HEK293 (cell line): ENCODE measurements around the gene LGI2.
A peak's percentile ranks its signal among the peaks of the same experiment; 100 is the strongest.

Experiments used
- CTCF ChIA-PET: fragments of 350-600 bp; formaldehyde crosslinking; extraction: SDS; loops from one replicate; lab custom pipeline; 2021; ENCODE audit warnings: antibody characterized with exemption; lab: Yijun Ruan, JAX
- POLR2A ChIA-PET: fragments of 300-600 bp; formaldehyde crosslinking; extraction: SDS; loops from one replicate; lab custom pipeline; 2020; ENCODE audit warnings: antibody characterized with exemption, inconsistent platforms; lab: Yijun Ruan, JAX
- H3K27ac ChIP-seq: fragments of 200-500 bp; sonication (Bioruptor generic); 2 replicates; pipeline ENCODE4 v1.5.1; 2014; ENCODE audit warnings: low read depth, low read length, control low read depth, inconsistent platforms; ENCODE audit errors: extremely low read depth
- H3K36me3 ChIP-seq, 2 experiments: fragments of 200-500 bp in 1 of 2; sonication (Bioruptor generic) in 1 of 2; 1 replicate in 1 of 2; 2 replicates in 1 of 2; pipeline ENCODE4 v1.5.1; 2014 to 2017; ENCODE audit warnings: inconsistent platforms in 2 of 2, low read length in 2 of 2; ENCODE audit not compliant: control insufficient read depth in 2 of 2, insufficient read depth in 1 of 2
- H3K4me1 ChIP-seq: fragments of 200-500 bp; sonication (Bioruptor generic); 2 replicates; pipeline ENCODE4 v1.5.1; 2014; ENCODE audit warnings: mild to moderate bottlenecking, low read length, inconsistent platforms; ENCODE audit not compliant: control insufficient read depth, insufficient read depth
- H3K4me3 ChIP-seq: 2 replicates; pipeline ENCODE4 v1.5.1; 2011; ENCODE audit warnings: low read depth, mild to moderate bottlenecking, control low read depth, low read length, moderate library complexity
- H3K9me3 ChIP-seq: fragments of 200-500 bp; sonication (Bioruptor generic); 2 replicates; pipeline ENCODE4 v1.5.1; 2014; ENCODE audit warnings: low read depth, low read length, inconsistent platforms; ENCODE audit not compliant: control insufficient read depth, insufficient read depth
- GFI1B ChIP-seq: fragments of 450-650 bp; formaldehyde crosslinking; IDR thresholded peaks from 2 replicates; pipeline ENCODE4 v1.5.1; 2016; ENCODE audit warnings: missing biosample characterization, missing genetic modification characterization
- GLIS1 ChIP-seq: fragments of 450-650 bp; formaldehyde crosslinking; IDR thresholded peaks from 2 replicates; pipeline ENCODE4 v1.5.1; 2016; ENCODE audit warnings: missing biosample characterization, missing genetic modification characterization
- HOXA7 ChIP-seq: sonication (generic); formaldehyde crosslinking; IDR thresholded peaks from 2 replicates; pipeline ENCODE4 v1.8.1; 2022; ENCODE audit warnings: missing genetic modification reagents, borderline replicate concordance
- HOXD13 ChIP-seq: sonication (generic); formaldehyde crosslinking; IDR thresholded peaks from 2 replicates; pipeline ENCODE4 v1.8.0; 2022; ENCODE audit warnings: missing genetic modification reagents, borderline replicate concordance
- PRDM2 ChIP-seq: fragments of 450-650 bp; formaldehyde crosslinking; IDR thresholded peaks from 2 replicates; pipeline ENCODE4 v1.5.1; 2016; ENCODE audit warnings: missing biosample characterization, missing genetic modification characterization, borderline replicate concordance
- SP3 ChIP-seq: fragments of 450-650 bp; formaldehyde crosslinking; IDR thresholded peaks from 2 replicates; pipeline ENCODE4 v1.5.1; 2016; ENCODE audit warnings: missing biosample characterization, missing genetic modification characterization
- ZBTB49 ChIP-seq: fragments of 450-650 bp; formaldehyde crosslinking; IDR thresholded peaks from 2 replicates; pipeline ENCODE4 v1.5.1; 2016; ENCODE audit warnings: missing biosample characterization, missing genetic modification characterization, low read depth
- ZBTB7A ChIP-seq: fragments of 450-650 bp; formaldehyde crosslinking; IDR thresholded peaks from 2 replicates; pipeline ENCODE4 v1.5.1; 2016; ENCODE audit warnings: low read depth, missing biosample characterization, missing genetic modification characterization
- ZBTB8A ChIP-seq: fragments of 450-650 bp; formaldehyde crosslinking; IDR thresholded peaks from 2 replicates; pipeline ENCODE4 v1.5.1; 2016; ENCODE audit warnings: missing biosample characterization, missing genetic modification characterization
- ZEB2 ChIP-seq: fragments of 450-650 bp; formaldehyde crosslinking; IDR thresholded peaks from 2 replicates; pipeline ENCODE4 v1.5.1; 2016; ENCODE audit warnings: missing biosample characterization, missing genetic modification characterization
- ZFHX2 ChIP-seq: fragments of 450-650 bp; formaldehyde crosslinking; conservative IDR thresholded peaks from 2 replicates; pipeline ENCODE4 v1.5.1; 2016; ENCODE audit warnings: missing biosample characterization, missing genetic modification characterization
- ZNF140 ChIP-seq: fragments of 450-650 bp; formaldehyde crosslinking; IDR thresholded peaks from 2 replicates; pipeline ENCODE4 v1.5.1; 2016; ENCODE audit warnings: missing biosample characterization, missing genetic modification characterization
- ZNF157 ChIP-seq: fragments of 450-650 bp; formaldehyde crosslinking; IDR thresholded peaks from 2 replicates; pipeline ENCODE4 v1.5.1; 2016; ENCODE audit warnings: missing biosample characterization, missing genetic modification characterization
- ZNF16 ChIP-seq: fragments of 450-650 bp; formaldehyde crosslinking; IDR thresholded peaks from 2 replicates; pipeline ENCODE4 v1.5.1; 2016; ENCODE audit warnings: low read depth, missing biosample characterization, missing genetic modification characterization
- ZNF174 ChIP-seq: fragments of 450-650 bp; formaldehyde crosslinking; IDR thresholded peaks from 2 replicates; pipeline ENCODE4 v1.5.0; 2017; ENCODE audit warnings: missing biosample characterization, mild to moderate bottlenecking, missing genetic modification characterization
- ZNF302 ChIP-seq: fragments of 450-650 bp; formaldehyde crosslinking; IDR thresholded peaks from 2 replicates; pipeline ENCODE4 v1.5.1; 2016; ENCODE audit warnings: missing biosample characterization, missing genetic modification characterization, low read depth
- ZNF404 ChIP-seq: fragments of 450-650 bp; formaldehyde crosslinking; IDR thresholded peaks from 2 replicates; pipeline ENCODE4 v1.5.1; 2017; ENCODE audit warnings: missing biosample characterization, missing genetic modification characterization
- ZNF48 ChIP-seq: fragments of 450-650 bp; formaldehyde crosslinking; IDR thresholded peaks from 2 replicates; pipeline ENCODE4 v1.5.1; 2016; ENCODE audit warnings: missing biosample characterization, missing genetic modification characterization
- ZNF548 ChIP-seq: fragments of 450-650 bp; formaldehyde crosslinking; IDR thresholded peaks from 2 replicates; pipeline ENCODE4 v1.5.1; 2016; ENCODE audit warnings: missing biosample characterization, missing genetic modification characterization
- ZNF768 ChIP-seq: fragments of 450-650 bp; formaldehyde crosslinking; IDR thresholded peaks from 2 replicates; pipeline ENCODE4 v1.5.1; 2018; ENCODE audit warnings: missing biosample characterization, mild to moderate bottlenecking, missing genetic modification characterization
- ZNF830 ChIP-seq: fragments of 450-650 bp; IDR thresholded peaks from 2 replicates; pipeline ENCODE4 v1.5.0; 2018; ENCODE audit warnings: missing biosample characterization, missing genetic modification characterization, low read depth, mild to moderate bottlenecking, moderate library complexity
- TF ChIP-seq, protein P1 (sequence below): fragments of 450-650 bp; formaldehyde crosslinking; IDR thresholded peaks from 2 replicates; pipeline ENCODE4 v1.5.1; 2016; ENCODE audit warnings: missing biosample characterization, missing genetic modification characterization, low read depth

The LGI2 gene

GRCh38 chr4:25030277-25031076, at the start of gene LGI2 (continued):
- TF ChIP-seq ZNF48 (tag by site-specific recombination) (no peak), ZNF404 (no peak), SP3 (tag by site-specific recombination) (no peak), ZFHX2 (tag by site-specific recombination) (no peak; the same call in 1 of the 2 replicates), HOXA7 (CRISPR knock-in tag) (no peak), ZNF174 (tag by site-specific recombination) (no peak), ZBTB8A (no peak), ZNF830 (tag by site-specific recombination) (no peak), HOXD13 (no peak), ZNF302 (tag by site-specific recombination) (no peak), PRDM2 (tag by site-specific recombination) (no peak), GLIS1 (tag by site-specific recombination) (peak; percentile 1; the same call in 1 of the 2 replicates), GFI1B (no peak), ZNF16 (no peak), ZNF157 (tag by site-specific recombination) (no peak), ZNF548 (tag by site-specific recombination) (no peak), ZNF768 (tag by site-specific recombination) (no peak)
- TF ChIP-seq, protein P1, sequence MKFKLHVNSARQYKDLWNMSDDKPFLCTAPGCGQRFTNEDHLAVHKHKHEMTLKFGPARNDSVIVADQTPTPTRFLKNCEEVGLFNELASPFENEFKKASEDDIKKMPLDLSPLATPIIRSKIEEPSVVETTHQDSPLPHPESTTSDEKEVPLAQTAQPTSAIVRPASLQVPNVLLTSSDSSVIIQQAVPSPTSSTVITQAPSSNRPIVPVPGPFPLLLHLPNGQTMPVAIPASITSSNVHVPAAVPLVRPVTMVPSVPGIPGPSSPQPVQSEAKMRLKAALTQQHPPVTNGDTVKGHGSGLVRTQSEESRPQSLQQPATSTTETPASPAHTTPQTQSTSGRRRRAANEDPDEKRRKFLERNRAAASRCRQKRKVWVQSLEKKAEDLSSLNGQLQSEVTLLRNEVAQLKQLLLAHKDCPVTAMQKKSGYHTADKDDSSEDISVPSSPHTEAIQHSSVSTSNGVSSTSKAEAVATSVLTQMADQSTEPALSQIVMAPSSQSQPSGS (tag by site-specific recombination) = no peak

DNA sequence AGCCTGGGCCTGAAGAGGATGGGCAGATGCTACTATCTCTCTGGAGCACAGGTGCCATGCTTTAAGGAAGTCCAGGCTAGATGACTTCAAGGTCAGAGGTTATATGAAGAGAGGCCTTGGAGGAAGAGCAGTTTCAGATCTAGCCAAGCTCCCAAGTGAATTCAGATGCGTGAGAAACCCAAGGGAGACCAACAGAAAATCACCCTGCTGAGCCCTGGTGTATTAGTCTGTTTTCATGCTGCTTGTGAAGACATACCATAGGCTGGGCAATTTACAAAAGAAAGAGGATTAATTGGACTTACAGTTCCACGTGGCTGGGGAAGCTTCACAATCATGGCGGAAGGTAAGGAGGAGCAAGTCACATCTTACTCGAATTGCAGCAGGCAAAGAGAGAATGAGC, 47.8 kb upstream of the LGI2 start:
- Histone ChIP-seq H3K4me1 (no peaks in the 10 kb centered on the region), H3K36me3 (no peaks in the 10 kb centered on the region), H3K9me3 (no peaks in the 10 kb centered on the region), H3K4me3 (no peak overlapping the region), H3K27ac (no peak overlapping the region)
- TF ChIP-seq ZNF140 (tag by site-specific recombination) (no peak), ZBTB49 (tag by site-specific recombination) (no peak), ZEB2 (tag by site-specific recombination) (no peak), ZBTB7A (no peak)
- CTCF ChIA-PET = interaction anchor here (0.6 kb wide), 1 partner anchor 233 kb away, joined by 3 read pairs; no protein-coding TSS in a partner anchor
- POLR2A ChIA-PET = no interaction called here
